Kasumi-1 (cell line): ENCODE results near the gene TXK.

ENCODE experiments used
- DNase-seq, 2 experiments: peaks; one replicate each; lab custom pipeline; 2025; lab: John Stamatoyannopoulos, UW

TXK gene

GRCh38 chr4:48137846-48138245 is 3.8 kb upstream of the TXK start:
- no peak for DNase-seq

- no peak for DNase-seq
These were observed 381 bp downstream of the TXK start for GRCh38 chr4:48133669-48134068.

GRCh38 chr4:48131736-48132135 is 2.3 kb downstream of the TXK start:
- no peak for DNase-seq

GRCh38 chr4:48130100-48130499 is 4.0 kb downstream of the TXK start:
- no peak for DNase-seq

- peak; percentile 32 to 56 for DNase-seq
These were observed 4.6 kb downstream of the TXK start for GRCh38 chr4:48129307-48130014.

- peak; percentile 92 to 94 for DNase-seq
These were observed 6.2 kb downstream of the TXK start for GRCh38 chr4:48127682-48128404.

- DNase-seq, result no peak
These were observed 6.8 kb downstream of the TXK start for GRCh38 chr4:48127231-48127630.

GRCh38 chr4:48126621-48127020 is 7.4 kb downstream of the TXK start:
- no peak for DNase-seq

- DNase-seq, result no peak
These were observed 9.2 kb downstream of the TXK start for GRCh38 chr4:48124870-48125269.

GRCh38 chr4:48122756-48123155 is 11.3 kb downstream of the TXK start:
- no peak for DNase-seq

- no peak for DNase-seq
These were observed 12.9 kb downstream of the TXK start for GRCh38 chr4:48121180-48121579.

- DNase-seq, result no peak
These were observed 13.9 kb downstream of the TXK start for GRCh38 chr4:48120132-48120531.

- DNase-seq, result no peak
These were observed 14.4 kb downstream of the TXK start for GRCh38 chr4:48119646-48120045.

- no peak for DNase-seq
These were observed 16.0 kb downstream of the TXK start for GRCh38 chr4:48118081-48118480.

- no peak for DNase-seq
These were observed 17.5 kb downstream of the TXK start for GRCh38 chr4:48116582-48116981.

GRCh38 chr4:48114412-48114811 is 19.6 kb downstream of the TXK start:
- no peak for DNase-seq

- no peak for DNase-seq
These were observed 21.9 kb downstream of the TXK start for GRCh38 chr4:48112017-48112667.

- no peak for DNase-seq
These were observed 23.5 kb downstream of the TXK start for GRCh38 chr4:48110452-48110978.

- DNase-seq, result peak; percentile 67 to 76
These were observed 24.4 kb downstream of the TXK start for GRCh38 chr4:48109413-48110263.

- DNase-seq, result no peak
These were observed 25.6 kb downstream of the TXK start for GRCh38 chr4:48108309-48109073.

GRCh38 chr4:48105230-48105629 is 28.8 kb downstream of the TXK start:
- no peak for DNase-seq
